A172 (cell line): ENCODE results near the gene DIAPH2. TPM values are rescaled to one million over a fixed set of nuclear protein-coding genes. Genes with fewer than 3 reads are reported as not detected.
A peak's percentile ranks its signal among the peaks of the same experiment; 100 is the strongest.

ENCODE experiments used
- DNase-seq: peaks from one replicate; pipeline ENCODE4 v3.0.0-alpha.2; 2015; ENCODE audit warnings: low spot score
- total RNA-seq: library from RNA; depleted of rRNA; stranded (reverse); fragments of >200 nt; shearing (Covaris generic); gene quantifications from 2 replicates; pipeline ENCODE4 v1.2.3, GENCODE V29; 2014

DIAPH2 gene
- total RNA-seq, 1 experiment from 2014 or later, result 4.7 TPM

DNA sequence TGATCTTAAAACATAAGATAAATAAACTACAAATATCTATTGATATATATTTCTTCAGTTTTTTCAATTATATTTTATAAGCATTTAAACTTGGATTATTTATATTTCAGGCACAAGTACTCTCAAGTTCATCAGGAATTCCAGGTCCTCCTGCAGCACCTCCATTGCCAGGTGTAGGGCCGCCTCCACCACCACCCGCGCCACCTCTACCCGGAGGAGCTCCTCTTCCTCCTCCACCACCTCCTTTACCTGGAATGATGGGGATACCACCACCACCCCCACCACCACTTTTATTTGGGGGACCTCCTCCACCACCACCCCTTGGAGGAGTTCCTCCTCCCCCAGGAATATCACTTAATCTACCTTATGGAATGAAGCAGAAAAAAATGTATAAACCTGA, 273.1 kb downstream of the DIAPH2 start:
- no peak for DNase-seq

DNA sequence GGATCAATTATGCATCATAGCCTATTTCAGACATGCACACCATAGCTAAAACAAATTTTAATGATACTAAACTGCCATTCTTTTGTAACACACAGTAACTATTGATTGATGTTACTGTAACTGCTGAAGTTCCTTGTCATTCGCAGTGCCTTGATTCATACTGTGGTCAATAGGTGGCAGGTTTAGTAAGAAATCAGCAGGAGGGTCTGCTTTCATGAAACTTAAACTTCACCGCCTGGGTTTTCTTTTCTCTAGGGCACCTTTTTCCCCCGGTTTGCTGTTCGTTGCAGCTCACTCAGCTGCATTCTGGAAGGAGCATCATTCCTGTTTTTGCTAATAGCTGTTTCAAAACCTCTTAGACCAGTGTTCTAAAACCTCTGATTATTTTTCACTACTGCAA, 287.2 kb downstream of the DIAPH2 start:
- no peak for DNase-seq

DNA sequence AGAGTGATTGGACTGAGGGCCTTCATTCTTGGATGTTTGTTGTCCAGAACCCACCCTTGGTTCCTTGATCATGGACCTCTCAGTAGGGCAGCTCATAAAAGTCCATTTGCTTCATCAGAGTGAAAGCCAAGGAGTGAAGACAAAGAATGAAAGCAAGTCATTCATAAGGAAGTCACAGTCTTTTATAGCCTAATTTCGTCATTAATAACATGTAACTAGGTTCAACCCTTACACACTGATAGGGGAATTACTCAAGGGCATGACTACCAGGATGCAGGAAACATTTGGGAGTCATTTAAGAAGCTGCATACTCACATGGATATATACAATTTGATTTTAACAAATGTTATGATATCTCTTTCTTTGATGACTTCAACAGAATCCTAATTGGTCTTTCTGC, 294.3 kb downstream of the DIAPH2 start:
- no peak for DNase-seq

DNA sequence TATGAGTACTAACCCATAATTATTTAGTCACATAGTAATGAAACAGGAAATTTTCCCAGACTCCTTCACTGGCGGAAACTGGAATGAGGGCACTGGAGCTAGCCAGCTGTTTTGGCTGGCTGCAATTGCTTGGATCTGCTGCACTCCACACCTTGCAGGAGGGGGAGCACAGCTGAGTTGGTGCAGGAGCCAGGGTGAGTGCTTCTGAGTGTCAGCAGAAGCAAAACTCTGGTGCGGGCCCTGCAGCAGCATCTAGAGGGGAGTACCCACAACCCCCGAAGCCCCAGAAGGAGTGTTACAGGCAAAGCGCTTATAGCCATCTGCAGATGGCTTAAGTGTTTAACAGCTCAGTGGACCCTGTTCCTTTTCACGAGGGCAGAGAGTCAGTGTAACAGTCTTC, 295.1 kb downstream of the DIAPH2 start:
- DNase-seq, result no peak

DNA sequence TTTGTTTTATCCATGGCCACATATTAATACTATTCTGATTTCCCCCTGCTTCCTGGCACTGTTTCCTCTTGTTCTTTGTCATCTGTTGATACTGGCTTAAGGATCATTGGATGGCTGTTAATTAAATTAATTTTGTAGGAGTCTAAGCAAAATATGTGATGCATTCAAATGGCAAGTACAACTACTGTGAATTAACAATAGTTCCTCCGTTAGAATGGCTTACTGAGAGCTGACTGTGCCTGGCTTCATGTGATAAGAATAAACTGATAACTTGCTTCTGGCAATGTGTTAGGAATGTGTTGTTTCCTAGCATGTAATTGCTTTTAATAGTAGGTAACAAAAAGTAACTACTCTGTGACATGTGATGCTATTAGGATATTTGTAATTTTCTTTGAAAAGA, 297.5 kb downstream of the DIAPH2 start:
- DNase-seq, result no peak

DNA sequence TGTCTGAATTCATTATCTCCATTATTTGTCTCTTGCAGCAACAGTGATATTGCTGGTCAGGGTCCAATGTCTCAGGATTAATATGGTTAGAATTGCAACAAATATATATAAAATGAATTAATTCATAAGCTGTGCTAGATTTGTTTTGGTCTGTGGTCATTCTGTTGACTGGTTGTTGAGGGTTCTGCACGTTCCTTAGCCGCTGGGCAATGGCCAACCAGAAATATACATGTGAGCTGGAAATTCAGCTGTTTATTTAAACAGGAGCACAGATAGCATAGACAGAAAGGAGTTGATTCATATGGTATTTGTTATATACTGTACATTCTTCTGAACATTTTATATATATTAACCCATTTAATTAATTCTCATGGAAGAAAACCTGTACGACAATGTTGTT, 299.9 kb downstream of the DIAPH2 start:
- DNase-seq, result no peak

DNA sequence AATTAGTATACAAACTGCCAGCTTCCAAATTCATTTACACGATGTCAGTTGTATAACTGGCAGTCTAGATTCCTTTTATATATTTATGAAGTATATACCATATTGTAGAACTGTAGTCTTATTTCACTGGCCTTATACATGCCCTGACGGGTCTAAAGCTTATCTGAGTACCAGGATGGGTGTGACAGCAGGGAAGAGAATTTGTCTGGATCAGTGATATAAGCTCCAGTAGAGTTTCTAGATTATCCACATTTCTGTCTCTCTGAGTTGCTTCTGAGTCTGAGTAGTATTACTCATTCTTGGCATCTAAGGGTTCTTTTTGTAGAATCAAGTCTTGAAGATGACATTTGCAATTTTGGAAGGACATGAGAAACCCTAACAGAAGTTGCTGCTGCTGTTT, 300.4 kb downstream of the DIAPH2 start:
- DNase-seq, result no peak

DNA sequence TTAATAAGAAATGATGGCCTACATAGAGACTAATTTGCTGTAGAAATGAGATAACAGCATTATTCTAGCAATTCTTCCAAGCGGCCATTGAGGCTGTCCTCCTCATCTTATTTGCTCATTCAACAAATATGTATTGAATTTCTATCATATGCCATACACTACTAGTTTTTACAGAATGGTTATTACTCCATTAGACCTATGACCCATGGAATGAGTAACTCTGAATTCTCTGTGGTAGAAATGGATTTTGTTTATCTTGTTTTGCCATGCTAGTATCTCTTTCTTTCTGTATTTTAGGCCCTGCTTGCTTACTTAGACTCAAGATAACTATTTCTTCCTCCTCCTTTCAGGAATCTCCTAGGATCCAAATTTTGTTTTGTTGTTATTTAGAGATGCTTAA, 302.6 kb downstream of the DIAPH2 start:
- DNase-seq, result no peak

DNA sequence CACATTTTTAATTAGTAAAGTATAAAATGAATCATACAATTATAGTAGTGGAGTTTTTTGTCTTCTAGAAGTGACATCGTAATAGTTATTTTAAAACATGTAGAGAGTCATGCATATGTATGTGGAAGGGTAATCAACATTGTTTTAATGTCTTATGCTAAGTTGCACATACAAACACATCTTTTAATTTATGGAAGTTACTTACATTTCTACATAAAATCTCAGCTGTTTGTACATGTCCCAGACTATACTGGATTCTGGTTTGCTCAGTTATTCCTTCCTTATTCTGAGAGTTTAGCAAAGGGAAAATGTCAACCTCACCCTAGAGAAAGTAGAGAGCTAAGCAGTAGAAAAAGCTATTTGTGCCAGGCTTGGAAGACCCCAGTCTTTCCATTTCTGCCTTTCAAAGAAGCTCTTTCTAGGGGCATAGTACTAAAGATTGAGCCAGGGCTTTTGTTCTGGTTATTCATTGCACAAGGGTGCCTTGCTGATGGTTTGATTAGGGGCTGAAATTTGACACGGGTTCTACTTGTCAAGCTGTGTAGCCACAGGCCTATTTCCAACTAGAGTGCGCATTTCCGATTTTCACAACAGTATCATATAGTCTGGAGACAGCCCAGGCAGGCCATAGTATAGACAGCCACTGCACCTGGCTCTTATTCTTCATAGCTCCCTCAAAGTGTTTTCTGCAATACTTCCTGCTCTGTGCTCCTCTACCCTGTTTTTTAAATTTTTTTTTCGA, 305.4 kb downstream of the DIAPH2 start:
- no peak for DNase-seq

DNA sequence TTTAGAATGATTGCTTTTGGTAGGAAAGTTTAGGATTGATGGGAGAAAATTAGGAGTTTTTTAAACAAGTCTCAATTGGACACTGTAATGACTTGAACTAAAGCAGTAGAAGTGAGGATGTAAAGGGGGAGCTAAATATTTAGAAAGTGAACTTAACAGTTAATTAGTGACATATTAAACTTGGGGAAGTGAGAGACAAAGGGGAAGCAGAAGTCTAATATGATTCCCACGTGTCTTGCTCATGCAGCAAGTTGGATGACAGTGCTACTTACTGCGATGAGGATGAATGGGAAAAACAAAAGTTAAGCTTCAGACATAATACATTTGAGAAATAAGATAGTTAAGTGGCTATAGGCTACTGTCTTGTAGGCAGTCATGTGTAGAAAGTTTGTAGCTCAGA, 309.5 kb downstream of the DIAPH2 start:
- no peak for DNase-seq

DNA sequence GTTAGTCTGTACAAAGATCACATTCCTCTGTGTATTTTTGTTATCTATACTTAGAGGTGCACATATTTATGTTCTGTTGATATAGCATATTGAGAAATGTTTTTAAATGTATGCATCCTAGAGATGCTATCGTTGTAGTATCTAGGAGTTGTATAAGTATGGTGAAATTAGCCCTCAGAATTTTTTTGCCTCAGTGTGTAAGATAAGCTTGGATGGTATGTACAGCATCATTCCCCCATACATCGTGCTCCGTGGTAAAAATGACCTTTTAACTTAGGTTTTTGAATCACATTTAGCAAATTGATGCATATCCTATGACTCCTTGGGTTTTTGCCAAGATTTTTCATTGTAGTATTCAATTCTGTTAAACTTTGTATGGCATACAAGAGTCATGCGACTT, 312.6 kb downstream of the DIAPH2 start:
- no peak for DNase-seq

DNA sequence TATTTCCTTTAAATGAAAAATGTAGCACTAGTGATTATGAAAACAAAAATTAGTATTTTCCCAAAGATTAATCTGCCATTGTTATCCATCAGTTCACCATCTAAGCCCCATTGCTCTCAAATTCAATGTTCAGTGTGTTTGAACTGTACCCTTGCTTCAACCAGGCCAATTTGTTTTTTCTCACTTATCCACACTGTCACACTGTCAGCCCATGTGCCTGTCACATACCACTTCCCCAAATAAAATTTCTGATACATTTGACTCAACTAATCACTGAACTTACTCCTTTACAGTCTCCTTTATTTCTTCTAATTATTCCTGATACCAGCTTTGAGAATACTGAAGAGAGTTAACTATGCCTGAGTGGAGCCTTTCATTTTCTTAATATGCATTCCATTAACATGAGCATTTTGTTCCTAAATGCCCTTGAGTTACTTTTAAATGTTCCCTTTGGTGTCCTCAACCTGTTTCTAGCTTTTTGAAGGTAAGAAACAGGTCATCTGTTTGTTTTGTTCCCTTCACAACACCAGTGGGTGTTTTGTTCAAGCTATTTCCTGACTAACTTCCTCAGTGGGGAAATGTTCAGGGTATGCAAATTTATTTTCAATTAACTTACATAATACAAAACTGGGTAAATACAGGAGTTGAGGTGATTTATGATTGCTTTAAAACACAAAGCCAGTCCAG, 316.2 kb downstream of the DIAPH2 start:
- DNase-seq, result no peak

DNA sequence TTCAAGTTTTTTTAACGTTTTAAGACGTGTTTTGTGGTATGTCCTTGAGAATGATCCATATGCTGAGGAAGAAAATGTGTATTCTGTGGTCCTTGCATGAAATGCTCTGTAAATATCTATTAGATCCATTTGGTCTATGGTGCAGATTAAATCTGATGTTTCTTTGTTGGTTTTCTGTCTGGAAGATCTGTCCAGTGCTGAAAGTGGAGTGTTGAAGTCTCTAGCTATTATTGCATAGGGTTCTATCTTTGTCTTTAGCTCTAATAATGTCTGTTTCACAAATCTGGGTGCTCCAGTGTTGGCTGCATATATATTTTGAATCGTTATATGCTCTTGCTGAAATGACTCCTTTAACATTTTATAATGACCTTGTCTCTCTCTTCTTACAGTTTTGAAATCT, 321.5 kb downstream of the DIAPH2 start:
- DNase-seq, result no peak

DNA sequence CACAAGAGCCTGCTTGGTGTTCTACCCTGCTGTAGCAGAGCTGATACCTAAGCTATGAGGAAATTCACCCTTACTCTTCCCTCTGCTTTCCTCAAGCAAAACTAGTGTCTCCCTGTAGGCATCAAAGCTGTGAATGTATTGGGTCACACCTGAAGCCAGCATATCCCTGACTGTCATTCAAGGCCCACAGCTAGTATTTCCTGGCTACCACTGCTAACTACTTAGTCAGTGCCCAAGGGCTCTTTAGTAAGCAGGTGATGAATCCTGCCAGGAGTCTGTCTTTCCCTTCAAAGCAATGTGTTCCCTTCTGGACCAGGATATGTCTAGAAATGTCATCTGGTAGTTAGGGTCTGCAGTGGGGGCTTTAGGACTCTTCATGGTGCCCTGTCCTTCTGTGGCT, 324.7 kb downstream of the DIAPH2 start:
- no peak for DNase-seq

DNA sequence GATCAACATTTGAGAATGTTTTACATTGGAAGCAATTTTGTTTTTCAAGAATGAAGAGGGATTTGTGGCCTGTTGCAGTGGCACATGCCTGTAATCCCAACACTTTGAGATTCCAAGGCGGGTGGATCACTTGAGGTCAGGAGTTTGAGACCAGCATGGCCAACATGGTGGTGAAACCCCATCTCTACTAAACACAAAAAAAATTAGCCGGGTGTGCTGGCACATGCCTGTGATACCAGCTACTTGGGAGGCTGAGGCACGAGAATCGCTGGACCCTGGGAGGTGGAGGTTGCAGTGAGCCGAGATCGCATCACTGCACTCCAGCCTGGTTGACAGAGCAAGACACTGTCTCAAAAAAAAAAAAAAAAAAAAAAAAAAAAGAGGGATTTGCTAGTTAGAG, 326.9 kb downstream of the DIAPH2 start:
- DNase-seq, result no peak

DNA sequence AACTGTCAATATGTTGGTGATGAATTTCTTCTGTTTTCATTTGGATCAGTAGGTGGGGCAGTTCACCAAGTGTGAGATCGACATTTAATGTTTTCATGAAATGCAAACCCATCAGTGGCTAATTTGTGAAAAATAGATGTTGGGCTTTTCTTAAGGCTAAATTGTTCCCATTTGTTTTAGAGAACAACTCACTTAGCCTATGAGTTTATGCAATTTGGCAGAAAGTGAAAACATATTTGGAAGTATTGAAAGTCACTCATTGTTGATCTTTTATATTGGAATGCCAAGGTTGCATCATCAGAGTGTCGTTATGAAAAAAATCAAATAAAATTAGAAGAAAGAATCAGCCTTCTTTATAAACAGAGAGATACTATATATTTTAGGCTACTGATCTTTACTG, 331.5 kb downstream of the DIAPH2 start:
- DNase-seq, result no peak

DNA sequence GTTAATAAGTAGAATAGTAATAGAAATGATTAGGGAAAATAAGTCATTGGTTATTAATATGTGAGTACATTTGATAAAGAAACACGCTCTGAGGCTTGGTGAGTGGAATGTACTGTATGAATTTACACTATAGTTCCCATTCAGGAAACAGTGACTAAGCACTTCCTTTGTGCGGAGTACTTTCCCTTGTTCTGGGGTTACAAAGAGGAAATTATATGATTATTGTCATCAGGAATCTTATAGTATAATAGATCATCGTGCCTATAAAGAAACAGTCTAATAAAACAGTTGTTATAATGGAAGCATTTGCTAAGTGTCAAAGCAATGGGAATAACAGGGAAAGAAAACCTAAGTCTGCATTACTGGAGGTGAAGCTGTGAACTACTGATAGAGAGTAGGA, 337.0 kb downstream of the DIAPH2 start:
- peak; percentile 3 for DNase-seq

DNA sequence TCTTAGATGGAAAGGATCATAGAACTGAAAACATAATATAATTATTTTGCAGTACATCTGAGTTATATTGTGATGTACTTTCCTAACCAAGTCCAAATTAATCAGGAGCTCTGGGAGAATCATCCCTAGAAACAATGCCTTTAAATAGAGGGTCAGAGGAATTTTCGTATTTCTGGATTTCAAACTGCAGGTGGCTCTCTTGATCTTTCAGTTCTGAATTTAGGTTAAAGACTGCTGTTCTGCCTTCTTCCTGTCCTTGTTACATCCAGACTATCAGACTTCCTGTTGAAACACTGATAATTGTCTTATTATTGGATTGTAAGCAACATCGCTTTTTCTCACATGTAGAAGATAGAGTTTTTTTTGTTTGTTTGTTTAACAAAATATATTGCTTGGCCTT, 341.8 kb downstream of the DIAPH2 start:
- no peak for DNase-seq

DNA sequence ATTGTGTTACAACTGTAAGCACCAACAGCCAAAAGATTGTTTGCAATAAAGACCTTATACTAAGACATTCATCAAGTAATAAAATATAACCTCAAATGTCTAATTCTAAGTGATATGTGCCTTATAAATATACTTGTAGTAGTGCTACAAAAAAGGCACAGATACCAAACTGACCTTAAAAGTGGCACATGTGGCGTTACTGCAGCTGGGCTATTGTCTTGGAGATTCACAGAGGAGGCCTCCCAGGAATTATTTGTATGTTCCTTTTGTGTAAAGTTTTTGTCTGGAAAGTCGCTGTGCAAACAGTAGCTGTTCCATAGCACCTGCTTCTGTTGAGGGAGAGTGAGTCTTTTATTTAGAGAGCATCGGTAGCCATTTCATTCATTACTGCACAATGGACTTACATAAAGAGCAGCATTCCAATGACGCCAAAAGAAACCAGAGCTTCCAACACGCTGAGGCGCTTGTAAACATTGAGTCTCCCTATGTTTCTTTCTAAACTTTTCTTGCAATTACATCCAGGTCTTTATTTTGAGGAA, 342.8 kb downstream of the DIAPH2 start:
- no peak for DNase-seq

DNA sequence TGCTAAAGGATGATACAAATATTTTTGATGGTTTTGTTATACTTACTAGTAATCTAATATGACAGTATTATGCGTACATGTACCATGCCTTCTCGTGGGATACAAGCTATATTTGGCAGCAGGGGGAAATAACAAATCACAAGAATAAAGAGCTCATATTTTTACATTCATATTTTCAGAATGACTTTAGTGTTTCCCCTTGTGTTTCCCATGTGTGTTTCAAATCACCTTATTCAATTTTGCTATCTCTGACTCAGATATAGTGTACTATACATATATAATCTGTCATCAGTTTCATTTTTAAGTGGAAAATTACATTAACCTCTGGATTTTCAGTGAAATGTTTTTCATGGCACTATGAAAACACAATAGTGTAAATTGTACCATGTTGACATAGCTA, 345.8 kb downstream of the DIAPH2 start:
- no peak for DNase-seq

DNA sequence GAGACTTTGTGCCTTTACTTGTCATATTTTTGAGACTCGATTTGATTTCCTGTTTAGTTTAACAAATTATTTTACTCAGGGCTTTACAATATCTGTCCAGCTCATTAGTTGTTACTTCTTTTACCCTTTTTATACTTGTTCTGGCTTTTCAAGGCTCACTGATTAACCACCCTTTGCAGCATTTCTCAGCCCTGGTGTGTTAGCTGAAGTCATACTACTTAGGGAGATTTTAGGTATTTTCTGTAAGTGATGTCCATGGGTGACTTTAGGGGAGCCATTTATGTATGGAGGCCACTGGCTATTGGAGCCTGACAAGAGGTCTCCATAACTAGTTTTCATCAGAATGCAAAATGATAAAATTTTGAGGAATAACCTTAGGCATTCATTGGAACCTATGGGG, 346.3 kb downstream of the DIAPH2 start:
- DNase-seq, result no peak

DNA sequence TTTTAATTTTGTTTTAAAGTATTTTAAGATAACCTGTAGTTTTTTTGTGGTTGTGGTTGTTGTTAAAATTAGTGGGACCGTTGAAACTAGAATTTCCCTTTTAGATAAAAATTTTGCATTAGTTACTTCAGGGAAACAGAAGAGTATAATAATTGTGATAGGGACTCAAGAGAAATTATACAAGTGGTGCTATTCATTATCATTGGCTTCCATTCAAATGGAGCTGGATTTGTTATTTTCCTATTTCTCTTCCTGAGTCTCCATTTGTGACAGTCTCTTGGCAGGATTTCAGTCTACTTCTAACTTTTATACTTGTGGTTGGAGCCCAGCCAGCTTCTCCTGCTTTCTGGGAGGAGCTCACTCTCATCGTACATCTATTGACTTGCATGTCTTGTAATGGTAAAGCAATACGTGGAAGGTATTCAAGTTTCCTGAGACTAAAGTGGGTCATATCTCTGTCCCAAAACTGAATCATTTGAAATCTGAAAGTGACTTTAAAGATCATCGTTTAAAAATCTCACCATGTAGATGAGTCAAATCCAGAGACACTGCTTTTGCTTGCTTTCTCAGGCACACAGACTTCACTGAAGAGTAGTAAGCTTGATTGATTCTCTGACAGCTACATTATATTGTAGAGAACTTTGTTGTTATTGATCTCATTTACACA, 354.9 kb downstream of the DIAPH2 start:
- no peak for DNase-seq

DNA sequence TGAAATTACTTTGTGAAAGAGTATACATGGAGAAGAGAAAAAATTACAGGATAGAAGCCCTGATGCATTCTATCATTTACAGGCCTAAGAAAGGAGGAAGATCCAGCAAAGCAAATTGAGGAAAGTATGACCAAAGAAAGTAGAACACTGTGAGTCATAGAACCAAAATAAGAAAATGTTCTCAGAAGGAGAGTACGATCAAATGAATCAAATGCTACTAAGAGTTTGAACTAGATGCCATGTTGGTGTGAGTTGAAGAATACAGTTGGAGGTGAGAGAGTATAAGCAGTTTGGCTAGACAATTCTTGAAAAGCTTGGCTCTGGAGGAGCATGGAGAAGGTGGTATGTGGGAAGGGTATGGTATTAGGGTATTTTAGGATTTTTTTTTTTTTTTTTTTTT, 360.8 kb downstream of the DIAPH2 start:
- no peak for DNase-seq
